CD4-positive, alpha-beta T cell (primary cell): Measurements from ENCODE around the gene SOWAHD. TPM values are rescaled to one million over a fixed set of nuclear protein-coding genes. Genes with fewer than 3 reads are reported as not detected.
"Not testable (repeated sequence)": the region's sequence is repeated elsewhere in the genome, so short reads cannot be mapped to it uniquely, and the experiment has no call there.

Experiments
- ATAC-seq: fragments of 200-7000 bp; cut with Tn5 transposase; one replicate; pipeline ENCODE4 v1.10.0; 2022; ENCODE audit warnings: mild to moderate bottlenecking; ENCODE audit not compliant: poor library complexity
- CTCF ChIA-PET: fragments of 350-600 bp; sonication (Branson Sonifier 250); formaldehyde crosslinking; loops from one replicate; lab custom pipeline; 2021; ENCODE audit warnings: antibody characterized with exemption, inconsistent platforms; lab: Charles Lee
- POLR2A ChIA-PET: fragments of 350-600 bp; sonication (Branson Sonifier 250); formaldehyde crosslinking; loops from one replicate; lab custom pipeline; 2021; ENCODE audit warnings: antibody characterized with exemption, inconsistent platforms; lab: Charles Lee
- DNase-seq, 14 experiments: peaks; one replicate each; pipeline ENCODE4 v3.0.0-alpha.2; 2013 to 2020; ENCODE audit warnings: mixed read lengths in 2 of 14
- H3K27ac ChIP-seq, 2 donors: one replicate each; pipeline versions ENCODE4 v1.5.1 to v1.7.0; 2013; ENCODE audit warnings: low read length in 2 of 2, low read depth in 1 of 2, mild to moderate bottlenecking in 1 of 2
- H3K27me3 ChIP-seq, 2 experiments: 1 replicate in 1 of 2; 2 replicates in 1 of 2; pipeline versions ENCODE4 v1.6.1 to v1.7.0; 2013; ENCODE audit warnings: low read length in 2 of 2, control low read depth in 1 of 2, mild to moderate bottlenecking in 1 of 2, moderate library complexity in 1 of 2; ENCODE audit not compliant: insufficient read depth in 2 of 2, control insufficient read depth in 1 of 2
- H3K36me3 ChIP-seq: one replicate; pipeline ENCODE4 v1.6.1; 2013; ENCODE audit warnings: low read length, control low read depth; ENCODE audit not compliant: insufficient read depth
- H3K4me1 ChIP-seq: one replicate; pipeline ENCODE4 v1.6.1; 2013; ENCODE audit warnings: low read length, control low read depth; ENCODE audit not compliant: insufficient read depth
- H3K4me3 ChIP-seq: one replicate; pipeline ENCODE4 v1.5.1; 2013; ENCODE audit warnings: mild to moderate bottlenecking, low read length, moderate library complexity
- H3K9me3 ChIP-seq, 2 experiments: 1 replicate in 1 of 2; 2 replicates in 1 of 2; pipeline versions ENCODE4 v1.6.1 to v1.7.0; 2013; ENCODE audit warnings: low read length in 2 of 2, mild to moderate bottlenecking in 2 of 2, control low read depth in 1 of 2, moderate library complexity in 1 of 2; ENCODE audit not compliant: control insufficient read depth in 1 of 2, insufficient read depth in 1 of 2
- H3K27ac Mint-ChIP-seq: one replicate; pipeline ENCODE4 v1.8.0; 2020; ENCODE audit warnings: mixed read lengths
- H3K27me3 Mint-ChIP-seq: one replicate; pipeline ENCODE4 v1.8.0; 2021; ENCODE audit warnings: mixed read lengths
- H3K36me3 Mint-ChIP-seq: one replicate; pipeline ENCODE4 v1.8.0; 2021; ENCODE audit warnings: low read depth, mixed read lengths
- H3K4me1 Mint-ChIP-seq: one replicate; pipeline ENCODE4 v1.8.0; 2021; ENCODE audit warnings: low read depth, mixed read lengths
- H3K4me3 Mint-ChIP-seq: one replicate; pipeline ENCODE4 v1.8.0; 2020; ENCODE audit warnings: mild to moderate bottlenecking, mixed read lengths
- H3K9me3 Mint-ChIP-seq: one replicate; pipeline ENCODE4 v1.8.0; 2020; ENCODE audit warnings: mixed read lengths
- intact Hi-C, 2 experiments: fragments of 100-400 bp; cut with DNase I in 1 of 2; cut with micrococcal nuclease in 1 of 2; formaldehyde crosslinking; loops; one replicate each; pipeline versions ENCODE4 v1.15.1 to v1.9.0; 2023 to 2025; cut with DNase I, micrococcal nuclease
- total RNA-seq, 174 experiments: library from RNA in 2 of 174; stranded (reverse) in 2 of 174; gene quantifications; one replicate each; pipeline ENCODE4 v1.2.3 and lab custom pipeline; 2021 to 2026
- TF ChIP-seq, protein P1 (sequence below): fragments of 200-600 bp; IDR thresholded peaks from one replicate; pipeline ENCODE4 v1.8.0; 2022; ENCODE audit warnings: antibody characterized with exemption, mild to moderate bottlenecking

The SOWAHD gene
- total RNA-seq, 2 experiments from 2014 or later: 0.25 to 0.44 TPM

DNA sequence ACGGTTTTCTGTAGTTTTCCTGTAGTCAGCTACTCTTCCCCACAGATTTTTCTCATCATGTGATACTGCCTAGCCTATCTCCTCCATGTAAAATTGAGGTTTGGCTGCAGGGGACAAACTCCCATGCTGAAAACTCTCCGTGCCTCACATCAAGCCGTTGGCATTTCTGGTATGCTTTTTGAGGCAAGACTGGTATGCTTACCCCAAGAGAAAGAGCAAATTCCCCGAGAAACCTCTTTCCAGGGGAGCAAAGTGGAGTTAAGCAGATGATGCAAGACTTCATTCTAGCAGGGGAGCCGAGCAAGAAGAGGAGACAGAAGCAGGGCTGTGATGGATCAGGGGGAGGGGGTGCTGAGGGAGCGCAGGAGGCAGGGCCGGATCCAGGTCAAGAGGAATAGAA, 4.8 kb downstream of the SOWAHD start:
- Histone ChIP-seq H3K4me1 (peaks cover 19% of the 10 kb centered on the region), H3K27me3 (no peaks in the 10 kb centered on the region), H3K27ac (no peak overlapping the region), H3K36me3 (no peaks in the 10 kb centered on the region), H3K4me3 (no peak overlapping the region), H3K9me3 (no peaks in the 10 kb centered on the region)
- POLR2A ChIA-PET: no interaction called here
- no peak for DNase-seq
- Mint-ChIP-seq H3K9me3 (no peaks in the 10 kb centered on the region), H3K4me1 (peaks cover 18% of the 10 kb centered on the region), H3K27me3 (no peaks in the 10 kb centered on the region), H3K4me3 (no peak overlapping the region), H3K36me3 (no peaks in the 10 kb centered on the region), H3K27ac (peak overlapping the region; percentile 55)
- TF ChIP-seq, protein P1, sequence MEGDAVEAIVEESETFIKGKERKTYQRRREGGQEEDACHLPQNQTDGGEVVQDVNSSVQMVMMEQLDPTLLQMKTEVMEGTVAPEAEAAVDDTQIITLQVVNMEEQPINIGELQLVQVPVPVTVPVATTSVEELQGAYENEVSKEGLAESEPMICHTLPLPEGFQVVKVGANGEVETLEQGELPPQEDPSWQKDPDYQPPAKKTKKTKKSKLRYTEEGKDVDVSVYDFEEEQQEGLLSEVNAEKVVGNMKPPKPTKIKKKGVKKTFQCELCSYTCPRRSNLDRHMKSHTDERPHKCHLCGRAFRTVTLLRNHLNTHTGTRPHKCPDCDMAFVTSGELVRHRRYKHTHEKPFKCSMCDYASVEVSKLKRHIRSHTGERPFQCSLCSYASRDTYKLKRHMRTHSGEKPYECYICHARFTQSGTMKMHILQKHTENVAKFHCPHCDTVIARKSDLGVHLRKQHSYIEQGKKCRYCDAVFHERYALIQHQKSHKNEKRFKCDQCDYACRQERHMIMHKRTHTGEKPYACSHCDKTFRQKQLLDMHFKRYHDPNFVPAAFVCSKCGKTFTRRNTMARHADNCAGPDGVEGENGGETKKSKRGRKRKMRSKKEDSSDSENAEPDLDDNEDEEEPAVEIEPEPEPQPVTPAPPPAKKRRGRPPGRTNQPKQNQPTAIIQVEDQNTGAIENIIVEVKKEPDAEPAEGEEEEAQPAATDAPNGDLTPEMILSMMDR: no peak
- intact Hi-C loops: no loop called here
- CTCF ChIA-PET: no interaction called here
- no peak for ATAC-seq

DNA sequence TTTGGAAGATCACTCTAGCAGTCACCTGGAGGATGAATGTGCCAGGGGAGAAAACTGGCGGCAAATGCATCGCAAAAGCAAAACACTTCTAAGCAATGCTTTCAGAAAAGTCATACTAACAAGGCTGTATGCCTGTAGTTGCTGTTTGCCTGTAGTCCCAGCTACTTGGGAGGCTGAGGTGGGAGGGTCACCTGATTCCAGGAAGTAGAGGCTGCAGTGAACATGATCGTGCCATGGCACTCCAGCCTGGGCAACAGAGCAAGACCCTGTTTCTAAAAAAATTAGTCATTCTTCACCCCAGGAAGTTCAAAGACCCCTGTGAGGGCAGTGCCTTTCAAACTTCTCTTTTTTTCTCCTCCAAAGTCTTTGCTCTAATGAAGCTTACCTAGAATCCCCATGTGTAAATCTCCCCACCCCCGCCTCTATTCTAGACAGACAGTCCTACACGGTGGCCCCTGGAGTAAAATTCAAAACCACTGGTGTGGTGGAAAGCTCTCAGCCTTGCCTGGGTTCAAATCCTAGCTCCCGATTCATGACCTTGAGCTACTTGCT, 5.5 kb downstream of the SOWAHD start:
- DNase-seq: no peak
- H3K27ac Mint-ChIP-seq: peak overlapping the region; percentile 21

DNA sequence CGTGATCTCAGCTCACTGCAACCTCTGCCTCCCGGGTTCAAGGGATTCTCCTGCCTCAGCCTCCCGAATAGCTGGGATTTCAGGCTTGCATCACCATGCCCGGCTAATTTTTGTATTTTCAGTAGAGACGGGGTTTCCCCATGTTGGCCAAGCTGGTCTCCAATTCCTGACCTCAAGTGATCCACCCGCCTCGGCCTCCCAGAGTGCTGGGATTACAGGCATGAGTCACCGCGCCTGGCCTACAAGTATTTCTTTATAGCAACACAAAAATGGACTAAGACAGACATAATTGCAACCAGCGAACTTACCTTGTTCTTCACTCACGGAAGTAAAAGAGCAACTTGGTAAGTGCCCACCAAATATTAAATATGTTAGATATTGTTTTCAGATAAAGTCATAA, 10.0 kb downstream of the SOWAHD start:
- H3K27me3 Mint-ChIP-seq, H3K9me3 Mint-ChIP-seq, intact Hi-C loops, ATAC-seq, H3K36me3 Mint-ChIP-seq, CTCF ChIA-PET, H3K27ac ChIP-seq, H3K36me3 ChIP-seq, H3K9me3 ChIP-seq, H3K27me3 ChIP-seq, H3K4me3 ChIP-seq, H3K27ac Mint-ChIP-seq, DNase-seq, H3K4me3 Mint-ChIP-seq, H3K4me1 Mint-ChIP-seq, H3K4me1 ChIP-seq: not testable (repeated sequence)
- POLR2A ChIA-PET: interaction anchor here (1.1 kb wide), 1 partner anchor 10 kb away, joined by 3 read pairs; the partner anchor contains the start of gene SOWAHD

More for the DNA sequence above, 5.5 kb downstream of the SOWAHD start:
- Histone ChIP-seq H3K9me3 (no peaks in the 10 kb centered on the region), H3K27me3 (no peaks in the 10 kb centered on the region), H3K4me3 (no peak overlapping the region), H3K36me3 (no peaks in the 10 kb centered on the region), H3K27ac (no peak overlapping the region), H3K4me1 (peaks cover 18% of the 10 kb centered on the region)
- no peak overlapping the region for H3K4me3 Mint-ChIP-seq
- no peaks in the 10 kb centered on the region for H3K27me3 Mint-ChIP-seq
- no peaks in the 10 kb centered on the region for H3K36me3 Mint-ChIP-seq
- H3K4me1 Mint-ChIP-seq: peaks cover 18% of the 10 kb centered on the region
- ChIA-PET CTCF (no interaction called here), POLR2A (no interaction called here)
- no peak for ATAC-seq
- intact Hi-C loops: no loop called here
- H3K9me3 Mint-ChIP-seq: no peaks in the 10 kb centered on the region
- TF ChIP-seq, protein P1: no peak

DNA sequence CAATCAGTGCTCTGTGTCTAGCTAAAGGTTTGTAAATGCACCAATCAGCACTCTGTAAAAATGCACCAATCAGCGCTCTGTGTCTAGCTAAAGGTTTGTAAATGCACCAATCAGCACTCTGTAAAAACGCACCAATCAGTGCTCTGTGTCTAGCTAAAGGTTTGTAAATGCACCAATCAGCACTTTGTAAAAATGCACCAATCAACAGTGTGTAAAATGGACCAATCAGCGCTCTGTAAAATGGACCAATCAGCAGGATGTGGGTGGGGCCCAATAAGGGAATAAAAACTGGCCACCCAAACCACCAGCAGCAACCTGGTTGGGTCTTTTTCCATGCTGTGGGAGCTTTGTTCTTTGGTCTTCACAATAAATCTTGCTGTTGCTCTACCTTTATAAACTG, 11.0 kb downstream of the SOWAHD start:
- POLR2A ChIA-PET: not testable (repeated sequence)

More for the DNA sequence above, 11.0 kb downstream of the SOWAHD start:
- H3K27ac ChIP-seq, H3K9me3 Mint-ChIP-seq, CTCF ChIA-PET, intact Hi-C loops, ATAC-seq, H3K4me1 Mint-ChIP-seq, H3K27me3 Mint-ChIP-seq, H3K9me3 ChIP-seq, H3K27me3 ChIP-seq, H3K27ac Mint-ChIP-seq, H3K36me3 ChIP-seq, H3K4me3 ChIP-seq, H3K4me3 Mint-ChIP-seq, H3K4me1 ChIP-seq, H3K36me3 Mint-ChIP-seq, DNase-seq: not testable (repeated sequence)
